GM21619 (cell line): ENCODE data around the gene PPEF1.
"Not testable (repeated sequence)": the region's sequence is repeated elsewhere in the genome, so short reads cannot be mapped to it uniquely, and the experiment has no call there.

Experiments used
- ATAC-seq: cut with Tn5 transposase; IDR thresholded peaks from one replicate; pipeline ENCODE4 v1.9.1; 2021; ENCODE audit not compliant: unreplicated experiment

The PPEF1 gene

GRCh38 chrX:18793601-18794089, 86.2 kb downstream of the PPEF1 start:
- ATAC-seq, result no peak

GRCh38 chrX:18797141-18797540, 89.7 kb downstream of the PPEF1 start:
- no peak for ATAC-seq

DNA sequence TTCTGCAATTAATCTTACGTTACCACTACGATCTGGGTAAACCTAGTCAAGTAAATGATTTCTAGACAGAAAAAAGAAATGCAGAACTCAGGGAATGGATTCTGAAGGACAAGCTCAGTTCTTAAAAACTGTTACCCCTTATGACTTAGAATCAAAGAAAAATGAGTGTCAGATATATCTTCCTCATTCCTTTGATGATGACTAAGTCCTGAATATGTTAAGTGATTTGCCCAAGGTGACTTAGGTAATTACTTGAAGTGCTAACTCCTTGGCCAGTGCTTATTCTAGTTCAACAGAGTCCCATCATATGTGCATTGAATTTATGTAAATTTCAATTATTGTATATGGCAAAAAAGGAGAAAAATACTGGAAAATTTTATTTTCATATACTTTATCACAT, 92.5 kb downstream of the PPEF1 start:
- ATAC-seq, result no peak

GRCh38 chrX:18809641-18810040, 102.2 kb downstream of the PPEF1 start:
- no peak for ATAC-seq

- ATAC-seq, result no peak
Observed at GRCh38 chrX:18810416-18810815, 103.0 kb downstream of the PPEF1 start.

DNA sequence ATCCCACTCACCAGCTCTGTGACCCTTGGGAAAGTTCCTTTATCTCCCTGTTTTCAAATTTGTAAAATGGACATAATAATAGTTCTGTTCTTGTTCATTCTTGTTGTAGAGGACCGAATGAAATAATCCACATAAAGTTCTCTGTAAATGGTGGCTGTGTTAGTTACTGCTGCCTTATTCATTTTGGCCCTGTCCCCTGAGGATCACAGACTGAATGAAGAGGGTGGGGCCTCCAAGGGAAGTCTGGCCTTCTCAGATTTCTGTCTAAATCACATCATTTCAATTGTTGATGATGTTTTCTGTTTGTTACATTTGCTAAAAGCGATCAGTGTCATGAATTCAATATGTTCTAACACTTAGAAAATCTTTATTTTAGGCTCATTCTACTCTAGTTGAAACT, 117.9 kb downstream of the PPEF1 start:
- no peak for ATAC-seq

DNA sequence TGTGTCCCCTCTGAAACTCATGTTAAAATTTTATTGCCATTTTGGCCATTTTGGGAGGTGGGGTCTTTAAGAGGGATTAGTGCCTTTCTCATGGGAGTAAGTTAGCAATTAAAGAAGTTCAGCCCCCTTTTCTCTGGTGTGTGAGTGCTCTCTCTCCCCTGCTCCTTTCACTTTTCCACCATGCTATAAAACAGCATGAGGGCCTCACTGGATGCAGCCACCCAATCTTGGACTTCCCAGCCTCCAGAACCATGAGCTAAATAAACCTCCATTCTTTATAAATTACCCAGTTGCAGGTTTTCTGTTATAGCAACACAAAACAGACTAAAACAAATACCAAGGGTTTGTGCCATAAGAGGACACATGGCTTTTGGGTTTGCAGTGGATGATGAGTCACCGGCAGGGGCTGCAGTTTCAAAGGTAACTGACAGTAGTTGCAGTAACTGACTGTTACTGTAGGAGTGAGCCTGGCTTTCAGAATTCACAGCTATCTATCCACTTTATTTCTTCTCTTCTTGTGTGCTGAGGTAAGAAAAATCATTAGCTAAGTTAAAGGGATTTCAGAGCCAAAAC, 121.5 kb downstream of the PPEF1 start:
- no peak for ATAC-seq

- ATAC-seq, result no peak
Observed at GRCh38 chrX:18833071-18833731, 125.8 kb downstream of the PPEF1 start.

DNA sequence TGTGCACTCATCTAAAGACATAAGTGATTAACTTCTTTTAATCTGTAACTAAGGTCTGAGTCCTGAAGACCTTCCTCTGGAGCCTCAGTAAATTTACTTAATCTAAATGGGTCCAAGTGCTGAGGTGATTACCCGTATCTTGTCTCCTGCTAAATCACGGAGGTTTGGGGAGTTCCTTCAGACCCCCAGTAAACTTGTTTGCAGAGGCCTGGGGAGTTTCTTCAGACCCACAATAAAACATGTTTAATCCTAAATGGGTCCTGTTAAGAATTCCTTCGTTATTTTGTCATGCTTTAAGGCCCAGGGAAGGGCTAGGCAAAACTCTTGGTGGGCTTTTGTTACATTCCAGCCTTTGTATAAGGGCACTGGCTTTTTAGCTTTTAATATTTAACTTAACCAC, 140.5 kb downstream of the PPEF1 start:
- not testable (repeated sequence) for ATAC-seq

DNA sequence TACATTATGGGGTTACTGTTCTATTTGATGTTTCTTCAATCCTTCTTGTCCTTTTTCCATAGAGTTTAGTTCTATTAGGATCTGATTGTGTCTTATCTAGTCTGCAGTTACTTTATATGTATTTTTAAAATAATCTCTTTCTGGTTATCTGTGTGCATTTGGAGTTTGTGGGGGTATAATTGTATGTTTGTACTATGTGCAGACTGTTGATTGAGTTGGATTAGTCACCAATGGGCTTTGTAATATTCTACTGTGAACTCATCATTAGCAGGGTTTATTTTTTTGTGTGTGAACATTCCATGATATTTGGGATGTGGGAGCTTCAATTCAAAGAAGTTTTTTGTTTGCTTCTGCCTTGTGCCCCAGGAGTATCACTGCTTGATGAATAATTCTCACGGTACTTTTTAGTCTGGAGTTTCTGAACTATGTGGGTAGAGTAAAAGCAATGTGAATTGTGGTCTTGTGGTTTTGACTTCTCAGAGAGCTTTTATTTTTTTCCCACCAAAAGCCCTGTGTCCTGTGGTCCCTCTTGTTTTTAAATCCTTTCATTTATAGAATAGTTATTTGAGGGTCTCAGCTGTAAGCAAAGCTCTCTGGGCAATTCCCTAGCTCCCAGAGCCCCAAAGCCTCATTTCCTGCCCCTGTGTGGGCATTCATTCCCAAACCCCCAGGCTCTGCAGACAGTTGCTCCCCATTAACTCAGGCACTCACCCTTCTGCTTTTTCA, 148.6 kb downstream of the PPEF1 start:
- ATAC-seq, result peak; percentile 89

- ATAC-seq, result no peak
Observed at GRCh38 chrX:18856645-18856997, 149.2 kb downstream of the PPEF1 start.

GRCh38 chrX:18861511-18861910, 154.1 kb downstream of the PPEF1 start:
- no peak for ATAC-seq

- ATAC-seq, result no peak
Observed at GRCh38 chrX:18864390-18864920, 157.0 kb downstream of the PPEF1 start.

DNA sequence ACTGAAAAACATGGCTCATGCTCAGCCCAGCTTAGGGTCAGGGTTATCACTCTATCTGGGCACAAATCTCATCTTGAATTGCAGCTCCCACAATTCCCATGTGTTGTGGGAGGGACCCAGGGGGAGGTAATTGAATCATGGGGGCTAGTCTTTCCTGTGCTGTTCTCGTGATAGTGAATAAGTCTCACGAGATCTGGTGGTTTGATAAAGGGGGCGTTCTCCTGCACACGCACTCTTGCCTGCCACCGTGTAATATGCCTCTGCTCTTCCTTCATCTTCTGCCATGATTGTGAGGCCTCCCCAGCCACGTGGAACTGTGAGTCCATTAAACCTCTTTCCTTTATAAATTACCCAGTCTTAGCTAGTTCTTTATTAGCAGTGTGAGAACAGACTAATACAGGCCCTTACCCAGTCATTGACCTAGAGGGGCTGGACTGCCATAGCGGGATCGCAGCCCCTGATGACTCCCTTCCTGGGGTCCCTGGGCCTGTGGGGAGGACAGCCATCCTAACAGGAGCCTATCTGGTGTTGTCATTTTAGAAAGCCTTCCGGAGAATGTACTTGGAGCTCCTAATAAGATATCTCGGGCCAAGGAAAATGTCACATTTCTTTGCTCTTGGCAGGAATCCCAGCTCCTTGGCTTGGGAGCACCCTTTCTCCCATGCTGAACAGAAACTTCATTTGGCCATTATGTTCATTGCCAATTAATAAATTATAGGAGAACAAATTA, 163.9 kb downstream of the PPEF1 start:
- ATAC-seq, result no peak

GRCh38 chrX:18871970-18872369, 164.5 kb downstream of the PPEF1 start:
- ATAC-seq, result no peak

GRCh38 chrX:18872621-18873020, 165.2 kb downstream of the PPEF1 start:
- ATAC-seq, result no peak

GRCh38 chrX:18873189-18873791, 165.8 kb downstream of the PPEF1 start:
- no peak for ATAC-seq

GRCh38 chrX:18873836-18874235, 166.4 kb downstream of the PPEF1 start:
- ATAC-seq, result no peak

DNA sequence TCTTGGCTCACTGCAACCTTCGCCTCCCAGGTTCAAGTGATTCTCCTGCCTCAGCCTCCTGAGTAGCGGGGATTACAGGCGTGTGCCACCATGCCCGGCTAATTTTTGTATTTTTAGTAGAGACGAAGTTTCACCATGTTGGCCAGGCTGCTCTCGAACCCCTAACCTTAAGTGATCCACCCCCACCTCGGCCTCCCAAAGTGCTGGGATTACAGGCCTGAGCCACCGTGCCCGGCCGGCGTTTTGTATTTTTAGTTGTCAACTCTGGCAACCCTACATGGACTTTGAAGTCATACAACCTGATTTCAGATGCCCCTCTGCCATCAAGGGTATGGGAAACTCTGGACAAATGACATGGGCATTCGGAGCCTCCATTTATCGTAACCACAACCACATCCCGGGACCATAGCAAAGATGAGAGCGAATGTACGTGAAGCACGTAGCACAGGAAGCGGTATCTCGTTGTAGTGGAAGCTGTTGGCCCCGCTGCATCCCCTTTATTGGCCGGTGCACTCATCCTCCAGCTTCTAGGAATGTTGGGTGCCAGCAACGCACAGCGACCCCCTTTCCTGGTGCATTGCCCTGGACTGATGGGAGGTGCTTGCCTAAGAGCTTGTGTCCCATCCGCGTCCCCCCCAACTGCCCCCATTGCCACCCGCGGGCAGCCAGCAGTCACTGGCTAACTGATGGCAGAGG, 167.3 kb downstream of the PPEF1 start:
- no peak for ATAC-seq

DNA sequence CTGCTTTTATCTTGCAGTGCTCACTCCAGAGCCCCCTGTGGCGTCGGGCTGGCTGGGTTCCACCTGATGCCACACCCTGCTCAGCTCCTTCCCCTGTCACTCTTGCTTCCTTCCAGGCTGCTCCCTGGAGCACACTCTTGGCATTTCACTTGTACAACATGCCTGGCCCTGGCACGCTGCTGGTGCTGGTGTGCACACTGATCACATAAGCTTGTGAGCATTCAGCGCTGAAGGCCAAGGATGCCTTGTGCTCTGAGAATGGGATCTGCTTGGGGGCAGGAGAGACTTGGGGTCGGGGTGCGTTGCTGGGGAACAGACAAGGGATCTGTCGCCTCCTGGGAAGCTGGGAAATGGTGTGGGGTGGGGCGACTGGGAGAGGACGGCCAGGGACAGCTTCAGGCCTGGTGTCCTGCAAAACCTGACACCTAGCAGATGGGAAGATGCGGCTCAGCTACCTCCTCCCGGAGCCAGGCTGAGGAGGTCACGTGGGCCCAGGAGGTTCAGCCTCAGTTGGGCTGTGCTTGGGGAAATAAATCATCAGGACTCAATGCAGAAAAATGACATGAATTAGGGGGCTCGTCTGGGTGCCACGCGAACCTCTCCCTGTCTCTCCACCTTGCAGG, 167.9 kb downstream of the PPEF1 start:
- ATAC-seq, result no peak
